ENCODE data around the gene GPALPP1.

The GPALPP1 gene

GRCh38 chr13:45007823-45008222 is 18.5 kb downstream of the GPALPP1 start:
- H3K27ac ChIP-seq, result no peak overlapping the region

GRCh38 chr13:45011198-45011597 is 21.9 kb downstream of the GPALPP1 start:
- no peak overlapping the region for H3K27ac ChIP-seq
- no peak for TF ChIP-seq CTCF (IDR thresholded peaks at IDR 0.05)
- no peak for TF ChIP-seq ZFX (IDR thresholded peaks at IDR 0.05; ENCODE audit: borderline replicate concordance)

More at GRCh38 chr13:45007823-45008222, 18.5 kb downstream of the GPALPP1 start:
- TF ChIP-seq CTCF (IDR thresholded peaks at IDR 0.05) (no peak), ZFX (IDR thresholded peaks at IDR 0.05; ENCODE audit: borderline replicate concordance) (no peak)

GRCh38 chr13:45015300-45015699 is 26.0 kb downstream of the GPALPP1 start:
- no peak for TF ChIP-seq ZFX (IDR thresholded peaks at IDR 0.05; ENCODE audit: borderline replicate concordance)
- no peak for TF ChIP-seq CTCF (IDR thresholded peaks at IDR 0.05)
- H3K27ac ChIP-seq, result no peak overlapping the region

- TF ChIP-seq CTCF (IDR thresholded peaks at IDR 0.05), result no peak
- no peak for TF ChIP-seq ZFX (IDR thresholded peaks at IDR 0.05; ENCODE audit: borderline replicate concordance)
- H3K27ac ChIP-seq, result no peak overlapping the region
Observed at GRCh38 chr13:45016792-45017425, 27.6 kb downstream of the GPALPP1 start.

- H3K27ac ChIP-seq, result peak overlapping the region; percentile 62
Observed at GRCh38 chr13:45019981-45020380, 30.6 kb downstream of the GPALPP1 start.

- H3K27ac ChIP-seq, result peak overlapping the region; percentile 62
- TF ChIP-seq CTCF (IDR thresholded peaks at IDR 0.05) (no peak), ZFX (IDR thresholded peaks at IDR 0.05; ENCODE audit: borderline replicate concordance) (no peak)
Observed at GRCh38 chr13:45021250-45021649, 31.9 kb downstream of the GPALPP1 start.

GRCh38 chr13:45024847-45025246 is 35.5 kb downstream of the GPALPP1 start:
- H3K27ac ChIP-seq, result no peak overlapping the region
- TF ChIP-seq ZFX (IDR thresholded peaks at IDR 0.05; ENCODE audit: borderline replicate concordance) (no peak), CTCF (IDR thresholded peaks at IDR 0.05) (no peak)

GRCh38 chr13:45034342-45034741 is 45.0 kb downstream of the GPALPP1 start:
- no peak for TF ChIP-seq CTCF (IDR thresholded peaks at IDR 0.05)
- no peak for TF ChIP-seq ZFX (IDR thresholded peaks at IDR 0.05; ENCODE audit: borderline replicate concordance)
- no peak overlapping the region for H3K27ac ChIP-seq

All from 22Rv1 (cell line).